Stimulated activated CD8-positive, alpha-beta memory T cell treated with anti-CD3 and anti-CD28 coated beads, Interleukin-2, amount 100 ng/mL, for 1 hour (primary cell): ENCODE data around the gene GCNT2.
"Not testable (repeated sequence)": the region's sequence is repeated elsewhere in the genome, so short reads cannot be mapped to it uniquely, and the experiment has no call there.

Experiments
- DNase-seq, 2 donors: peaks; one replicate each; pipeline ENCODE4 v3.0.0-alpha.2; 2020; ENCODE audit warnings: low read depth in 2 of 2

GCNT2 gene

DNA sequence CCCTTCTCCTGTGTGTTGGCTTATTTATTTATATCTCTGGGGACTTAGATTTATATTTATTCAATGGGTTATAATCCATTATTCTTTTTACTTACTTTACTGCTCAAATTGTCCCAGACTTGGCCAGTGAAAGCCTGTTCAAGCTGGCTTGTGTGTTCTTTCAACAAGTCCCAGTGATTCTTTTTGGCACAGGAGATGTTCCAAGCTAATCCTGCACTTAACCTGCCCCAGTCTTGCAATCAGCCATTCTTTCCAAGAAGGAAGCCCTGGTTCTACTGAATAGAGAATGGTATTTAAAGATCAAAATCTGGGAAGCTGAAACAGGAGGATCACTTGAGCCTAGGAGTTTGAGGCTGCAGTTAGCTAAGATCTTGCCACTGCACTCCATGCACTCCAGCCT lies 26.7 kb downstream of the GCNT2 start:
- no peak for DNase-seq

DNA sequence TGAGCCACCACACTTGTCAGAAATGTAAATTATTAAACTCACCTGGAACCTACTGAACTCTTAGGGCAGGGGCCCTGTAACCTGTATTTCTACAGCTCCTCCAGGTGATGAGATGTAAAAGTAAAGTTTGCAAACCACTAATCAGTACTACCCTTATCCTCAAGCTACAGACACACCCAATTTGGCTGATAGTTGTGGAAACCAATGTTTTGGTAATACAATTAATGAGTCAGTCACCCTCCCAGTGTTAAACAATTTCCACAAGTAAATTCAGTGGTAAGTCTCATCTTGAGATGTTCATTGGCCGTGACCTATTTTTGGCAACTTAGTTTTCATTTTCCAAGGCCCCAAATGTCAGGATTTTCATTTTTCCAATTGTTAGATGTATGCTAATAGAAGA lies 29.6 kb downstream of the GCNT2 start:
- no peak for DNase-seq

DNA sequence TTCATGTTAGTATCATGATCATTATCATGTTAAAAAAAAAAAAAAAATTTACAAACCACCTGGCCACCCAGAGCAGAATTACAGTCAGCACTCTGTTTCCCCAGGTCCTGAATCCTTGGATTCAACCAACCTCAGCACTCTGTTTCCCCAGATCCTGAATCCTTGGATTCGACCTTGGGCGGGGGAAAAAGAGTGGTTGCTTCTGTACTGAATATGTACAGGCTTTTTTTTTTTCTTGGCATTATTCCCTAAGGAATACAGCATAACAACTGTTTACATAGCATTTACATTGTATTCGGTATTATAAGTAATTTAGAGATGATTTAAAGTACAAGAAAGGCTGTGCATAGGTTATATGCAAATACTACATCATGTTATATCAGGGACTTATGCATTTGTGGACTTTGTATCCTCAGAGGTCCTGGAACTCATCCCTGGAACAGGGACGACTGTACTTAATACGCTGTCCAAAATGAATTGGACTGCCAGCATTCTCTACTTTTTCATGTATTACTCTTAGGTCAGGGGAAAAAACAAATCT lies 31.2 kb downstream of the GCNT2 start:
- DNase-seq, result no peak

DNA sequence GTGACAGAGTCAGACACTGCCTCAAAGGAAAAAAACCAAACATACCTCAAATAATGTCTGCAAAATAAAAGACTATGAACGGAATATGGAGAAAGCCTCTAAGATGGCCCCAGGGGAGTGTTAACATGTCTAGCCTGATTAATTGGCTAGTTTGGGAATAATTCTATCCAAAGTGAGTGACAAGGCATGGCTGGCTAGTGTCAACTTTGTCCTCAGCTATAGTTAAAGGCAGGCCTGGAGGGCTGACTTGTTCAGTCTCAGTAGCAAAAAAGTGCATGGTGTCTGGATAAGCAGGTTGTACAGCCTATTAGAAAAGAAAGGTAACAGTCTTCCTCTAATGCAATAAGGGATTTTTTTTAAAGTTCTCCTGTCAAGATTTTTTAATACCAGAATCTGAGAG lies 32.7 kb downstream of the GCNT2 start:
- DNase-seq, result no peak

DNA sequence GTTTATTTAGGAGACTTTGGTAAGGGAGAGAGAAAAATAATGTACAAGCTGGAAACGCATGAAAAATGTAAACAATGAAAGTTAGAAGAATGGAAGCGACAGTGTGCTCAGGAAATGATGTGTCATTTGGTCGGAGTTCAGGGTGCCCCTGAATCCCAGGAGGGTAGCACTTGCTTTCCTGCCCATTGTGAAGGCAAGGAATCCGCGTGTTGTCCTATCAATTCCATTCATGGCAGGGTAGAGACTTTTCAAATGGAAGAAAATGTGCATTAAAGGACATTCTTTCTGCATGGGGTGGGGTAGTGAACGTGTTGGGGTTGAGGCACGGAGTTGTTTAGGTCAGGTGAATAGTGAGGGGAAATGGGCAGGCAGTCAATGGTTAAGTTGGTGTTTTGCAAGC lies 33.7 kb downstream of the GCNT2 start:
- DNase-seq, result no peak

DNA sequence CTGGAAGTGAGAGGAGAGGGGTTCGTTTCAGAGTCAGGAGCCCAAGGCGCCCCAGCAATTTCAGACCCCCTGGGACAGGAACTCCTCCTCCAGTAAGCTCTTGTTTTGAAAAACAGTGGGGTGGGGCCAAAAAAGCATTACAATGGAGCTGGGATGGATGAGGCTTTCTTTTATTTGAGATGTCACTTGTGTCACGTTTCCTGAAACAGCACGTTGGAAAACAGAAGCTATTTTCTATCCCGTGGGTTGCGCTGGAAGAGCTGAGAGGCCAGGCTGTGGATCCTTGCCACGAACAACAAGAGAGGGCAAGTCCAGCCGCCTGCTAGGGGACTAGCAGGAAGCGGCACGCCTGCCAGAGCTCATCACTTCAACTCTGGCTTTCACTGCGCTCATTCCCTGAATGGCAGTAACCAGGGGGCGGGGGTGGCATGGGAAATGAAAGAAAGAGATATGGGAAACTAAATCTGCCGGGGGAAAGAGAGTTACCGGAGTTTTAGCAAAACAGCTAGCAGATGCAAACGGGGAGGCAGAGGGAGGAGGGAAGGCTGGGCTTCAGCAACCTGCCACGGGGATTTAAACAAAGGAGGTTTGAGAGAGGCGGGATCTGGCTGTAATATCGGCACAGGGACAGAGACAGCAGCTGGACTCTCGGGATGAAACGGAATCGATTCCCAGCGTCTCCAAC lies 34.6 kb downstream of the GCNT2 start:
- DNase-seq, result no peak

DNA sequence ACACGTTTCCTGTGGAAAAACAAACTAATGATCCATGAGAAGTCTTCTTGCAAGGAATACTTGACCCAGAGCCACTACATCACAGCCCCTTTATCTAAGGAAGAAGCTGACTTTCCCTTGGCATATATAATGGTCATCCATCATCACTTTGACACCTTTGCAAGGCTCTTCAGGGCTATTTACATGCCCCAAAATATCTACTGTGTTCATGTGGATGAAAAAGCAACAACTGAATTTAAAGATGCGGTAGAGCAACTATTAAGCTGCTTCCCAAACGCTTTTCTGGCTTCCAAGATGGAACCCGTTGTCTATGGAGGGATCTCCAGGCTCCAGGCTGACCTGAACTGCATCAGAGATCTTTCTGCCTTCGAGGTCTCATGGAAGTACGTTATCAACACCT lies 35.4 kb downstream of the GCNT2 start:
- no peak for DNase-seq

DNA sequence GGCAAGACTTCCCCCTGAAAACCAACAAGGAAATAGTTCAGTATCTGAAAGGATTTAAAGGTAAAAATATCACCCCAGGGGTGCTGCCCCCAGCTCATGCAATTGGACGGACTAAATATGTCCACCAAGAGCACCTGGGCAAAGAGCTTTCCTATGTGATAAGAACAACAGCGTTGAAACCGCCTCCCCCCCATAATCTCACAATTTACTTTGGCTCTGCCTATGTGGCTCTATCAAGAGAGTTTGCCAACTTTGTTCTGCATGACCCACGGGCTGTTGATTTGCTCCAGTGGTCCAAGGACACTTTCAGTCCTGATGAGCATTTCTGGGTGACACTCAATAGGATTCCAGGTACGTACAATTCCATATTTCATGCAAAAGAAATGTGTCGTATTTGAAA lies 35.8 kb downstream of the GCNT2 start:
- no peak for DNase-seq

DNA sequence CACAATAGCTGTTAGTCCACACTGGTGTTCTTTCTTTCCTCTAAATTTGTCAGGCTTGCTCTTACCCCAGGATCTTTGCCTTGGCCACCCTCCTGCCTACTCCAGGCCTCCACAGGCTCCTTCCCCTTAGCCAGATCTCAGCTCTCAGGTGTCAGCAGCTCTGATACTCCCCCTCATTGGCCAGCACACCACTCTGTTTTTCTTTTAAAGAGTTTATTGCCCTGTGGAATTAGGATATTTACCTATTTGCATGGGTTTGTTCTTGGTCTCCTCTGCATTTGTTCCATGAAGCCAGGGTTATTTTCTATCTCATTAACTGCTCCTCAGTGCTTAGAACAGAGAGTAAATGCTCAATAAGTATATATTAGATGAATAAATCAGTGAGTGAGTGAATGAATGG lies 36.8 kb downstream of the GCNT2 start:
- DNase-seq, result no peak

DNA sequence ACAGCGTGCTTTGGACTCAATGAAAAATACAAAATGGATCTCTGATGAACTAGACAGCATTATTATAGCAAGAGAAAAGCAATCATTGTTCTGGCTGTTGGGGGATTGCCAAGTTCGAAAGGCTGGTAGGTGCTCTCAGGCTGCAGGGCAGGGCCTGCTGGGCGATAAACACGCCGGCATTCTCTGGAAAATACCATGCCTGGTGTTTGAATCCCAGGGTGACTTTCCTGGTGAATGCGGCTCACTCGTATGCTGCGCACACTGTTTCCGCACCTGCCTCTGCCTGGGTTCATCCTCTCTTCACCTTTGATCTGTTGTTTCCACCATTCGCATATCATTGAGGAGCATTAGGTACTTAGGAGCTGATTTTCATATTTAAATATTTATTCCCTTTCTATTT lies 37.4 kb downstream of the GCNT2 start:
- no peak for DNase-seq

DNA sequence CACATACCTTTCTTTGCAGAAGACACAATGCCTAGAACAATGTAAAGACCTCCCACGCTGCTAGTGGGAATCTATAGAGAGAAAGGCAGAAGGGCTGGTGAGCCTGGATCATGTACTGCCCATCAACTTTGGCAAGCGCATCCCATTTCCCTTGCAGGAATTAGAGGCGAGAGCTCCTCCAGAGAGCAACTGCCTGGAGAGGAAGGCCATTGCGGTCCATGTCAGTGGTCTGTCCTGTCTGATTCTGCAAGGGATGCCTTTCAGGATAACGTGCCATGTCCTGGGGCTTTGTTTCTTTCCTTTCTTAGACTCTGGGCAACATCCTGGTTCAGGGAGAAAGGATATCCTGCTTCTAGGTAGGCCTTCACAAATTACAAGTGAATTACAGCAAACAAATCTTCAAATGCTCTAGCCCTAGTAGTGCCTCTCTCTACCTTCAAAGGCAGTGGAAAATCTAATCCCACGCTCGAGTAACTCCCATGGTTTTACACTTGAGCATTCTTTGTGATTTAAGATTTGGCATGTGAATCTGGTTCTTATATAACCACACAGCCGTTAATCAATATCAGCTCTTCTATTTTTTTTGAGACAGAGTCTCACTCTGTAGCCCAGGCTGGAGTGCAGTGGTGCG lies 38.5 kb downstream of the GCNT2 start:
- DNase-seq, result no peak

DNA sequence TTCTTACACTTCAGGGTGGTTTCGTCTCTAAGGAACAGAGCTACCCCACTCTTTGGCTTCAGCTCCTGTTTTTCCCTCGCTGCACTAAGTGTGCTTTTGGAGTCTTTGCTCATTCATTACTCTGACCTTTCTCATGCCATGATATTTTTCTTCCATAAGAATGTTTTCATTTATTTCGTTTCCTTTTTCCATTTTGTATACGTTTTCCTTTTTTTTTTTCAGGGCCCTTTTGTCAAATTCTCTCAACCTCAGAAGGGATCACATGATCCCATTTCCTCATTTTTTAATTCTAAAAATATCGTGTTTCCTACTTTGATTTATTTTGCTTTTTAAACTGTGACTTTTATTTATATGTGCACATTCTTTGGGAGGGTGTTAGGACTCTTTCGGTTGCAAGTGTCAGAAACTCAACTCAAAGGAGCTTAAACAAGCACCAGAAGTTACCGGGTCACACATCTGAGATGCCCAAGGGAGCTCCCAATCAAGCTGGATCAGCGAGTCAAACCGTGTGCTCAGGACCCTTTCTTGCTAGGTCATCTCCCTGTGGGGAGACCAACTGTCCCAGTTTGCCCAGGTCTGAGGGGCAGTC lies 40.6 kb downstream of the GCNT2 start:
- no peak for DNase-seq

DNA sequence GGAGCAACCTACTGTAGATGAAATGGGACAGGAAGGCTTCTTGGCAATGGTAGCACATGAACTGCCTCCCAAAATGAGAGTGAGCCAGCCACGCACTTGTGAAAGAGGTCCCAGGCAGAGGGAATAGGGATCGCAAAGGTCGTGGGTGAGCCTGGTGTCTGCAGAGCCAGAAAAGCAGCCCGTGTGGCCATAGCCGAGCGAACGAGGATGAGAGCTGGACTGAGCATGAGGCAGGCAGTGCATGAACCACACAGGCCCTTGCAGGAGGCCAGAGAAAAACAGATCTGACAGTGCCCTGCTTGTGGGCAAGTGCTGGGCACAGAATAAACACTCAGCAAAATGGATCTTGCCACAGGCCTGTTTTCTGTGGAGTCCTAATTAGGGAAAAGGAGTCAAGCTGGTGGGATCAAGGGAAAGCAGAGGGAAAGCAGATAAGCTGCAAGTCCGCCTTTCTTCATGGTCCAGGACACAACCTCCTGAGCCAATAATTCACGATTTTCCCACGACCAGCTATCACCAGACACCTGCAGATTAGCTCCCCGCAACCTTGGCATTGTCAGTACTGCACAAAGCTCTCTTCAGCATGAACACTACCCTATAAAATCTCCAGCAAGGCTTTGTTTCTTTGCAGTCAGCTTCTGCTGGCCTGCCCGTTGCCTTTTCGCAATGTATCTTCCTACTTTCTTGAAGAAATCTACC lies 44.0 kb downstream of the GCNT2 start:
- no peak for DNase-seq

DNA sequence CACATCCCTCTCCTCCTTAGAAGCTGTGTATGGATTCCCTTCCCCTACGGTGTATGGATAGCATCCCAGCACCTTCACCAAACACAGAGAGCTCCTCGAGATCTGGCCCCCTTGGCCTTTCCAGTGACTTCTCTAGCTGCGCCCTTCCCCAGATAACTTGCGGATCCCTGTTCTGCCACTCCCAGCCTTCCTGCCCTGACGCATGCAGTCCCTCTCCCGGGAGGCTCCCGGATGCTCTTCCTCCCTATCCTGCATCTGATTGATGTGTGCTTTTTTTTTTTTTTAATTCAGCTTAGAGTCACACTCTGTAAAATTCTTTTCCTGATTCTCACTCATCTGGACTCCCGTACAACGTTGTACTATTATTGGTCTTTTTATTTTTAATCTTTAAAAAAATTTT lies 44.8 kb downstream of the GCNT2 start:
- DNase-seq, result no peak

DNA sequence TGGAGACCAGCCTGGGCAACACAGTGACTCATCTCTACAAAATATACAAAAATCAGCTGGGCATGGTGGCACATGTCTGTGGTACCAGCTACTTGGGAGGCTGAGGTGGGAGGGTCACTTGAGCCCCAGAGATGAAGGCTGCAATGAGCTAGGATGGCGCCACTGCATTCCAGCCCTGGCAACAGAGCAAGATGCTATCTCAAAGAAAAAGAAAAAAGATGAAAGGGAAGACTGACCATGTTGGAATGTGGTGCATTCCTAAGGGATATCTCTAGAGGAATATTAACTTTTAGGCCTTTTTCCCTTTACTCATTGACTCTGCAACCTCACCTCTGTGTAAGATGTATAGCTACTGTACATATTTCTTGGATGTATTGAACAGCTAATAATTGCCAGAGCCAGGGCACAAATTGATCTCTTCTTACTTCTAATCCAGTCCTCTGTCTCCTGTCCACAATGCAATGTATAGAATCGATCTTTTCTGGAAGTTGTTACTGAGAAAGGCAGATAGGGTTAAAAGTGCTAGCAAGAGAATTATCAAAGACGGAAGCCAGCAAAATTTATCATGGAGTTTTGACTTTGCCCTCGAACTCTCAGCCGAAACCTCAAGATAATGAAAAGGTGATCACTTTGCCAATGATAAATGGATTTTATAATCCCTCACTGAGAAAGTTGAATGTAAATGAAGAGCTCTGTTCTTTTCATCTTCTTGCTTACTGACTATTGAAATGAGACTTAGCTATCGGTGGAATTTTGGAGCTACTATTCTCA lies 46.3 kb downstream of the GCNT2 start:
- no peak for DNase-seq

DNA sequence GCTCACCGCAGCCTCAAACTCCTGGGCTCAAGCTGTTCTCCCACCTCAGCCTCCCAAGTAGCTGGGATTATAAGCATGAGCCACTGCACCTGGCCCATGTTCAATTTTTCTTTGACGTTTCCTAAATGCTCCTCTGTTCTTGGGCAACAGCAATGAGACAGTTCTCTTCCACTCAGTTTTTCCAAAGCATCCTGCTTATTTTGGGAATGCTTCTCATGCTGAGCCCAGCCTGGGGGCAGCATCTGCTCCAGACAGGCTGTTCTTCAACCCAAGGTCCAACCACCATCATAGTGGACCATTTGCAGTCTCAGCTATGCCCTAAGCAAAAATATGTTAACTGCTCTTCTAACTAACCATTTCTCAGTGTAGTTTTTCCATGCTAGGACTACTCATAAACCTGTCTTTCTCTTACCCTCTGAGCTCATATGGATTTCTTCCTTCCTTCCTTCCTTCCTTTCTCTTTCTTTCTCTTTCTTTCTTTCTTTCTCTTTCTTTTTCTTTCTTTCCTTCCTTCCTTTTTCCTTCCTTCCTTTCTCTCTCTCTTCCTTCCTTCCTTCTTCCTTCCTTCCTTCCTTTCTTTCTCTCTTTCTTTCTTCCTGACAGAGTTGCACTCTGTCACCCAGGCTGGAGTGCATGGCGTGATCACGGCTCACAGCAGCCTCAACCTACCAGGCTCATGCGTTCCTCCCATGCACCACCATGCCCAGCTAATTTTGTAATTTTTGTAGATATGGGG lies 48.4 kb downstream of the GCNT2 start:
- DNase-seq, result no peak

DNA sequence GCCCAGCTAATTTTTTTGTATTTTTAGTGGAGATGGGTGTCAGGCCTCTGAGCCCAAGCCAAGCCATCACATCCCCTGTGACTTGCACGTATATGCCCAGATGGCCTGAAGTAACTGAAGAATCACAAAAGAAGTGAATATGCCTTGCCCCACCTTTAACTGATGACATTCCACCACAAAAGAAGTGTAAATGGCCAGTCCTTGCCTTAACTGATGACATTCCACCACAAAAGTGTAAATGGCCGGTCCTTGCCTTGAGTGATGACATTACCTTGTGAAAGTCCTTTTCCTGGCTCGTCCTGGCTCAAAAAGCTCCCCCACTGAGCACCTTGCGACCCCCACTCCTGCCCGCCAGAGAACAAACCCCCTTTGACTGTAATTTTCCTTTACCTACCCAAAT lies 54.4 kb downstream of the GCNT2 start:
- not testable (repeated sequence) for DNase-seq

DNA sequence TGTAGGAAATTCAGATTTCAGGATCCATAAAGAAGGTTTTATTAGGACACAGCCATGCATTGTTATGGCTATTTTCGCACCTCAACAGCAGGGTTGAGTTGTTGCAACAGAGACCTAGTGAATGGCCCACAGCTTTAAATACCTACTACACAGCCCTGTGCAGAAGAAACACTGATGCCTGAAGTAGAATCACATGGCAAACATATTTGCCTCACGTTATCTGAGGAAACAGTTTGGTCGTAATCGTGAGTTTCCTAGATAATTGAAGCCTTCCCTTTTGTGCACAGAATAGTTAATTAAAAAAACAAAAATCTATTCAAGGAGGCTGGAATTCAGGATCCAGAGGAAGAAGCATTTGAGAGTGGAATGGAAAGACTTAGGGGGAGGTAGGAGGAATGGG lies 55.1 kb downstream of the GCNT2 start:
- no peak for DNase-seq

DNA sequence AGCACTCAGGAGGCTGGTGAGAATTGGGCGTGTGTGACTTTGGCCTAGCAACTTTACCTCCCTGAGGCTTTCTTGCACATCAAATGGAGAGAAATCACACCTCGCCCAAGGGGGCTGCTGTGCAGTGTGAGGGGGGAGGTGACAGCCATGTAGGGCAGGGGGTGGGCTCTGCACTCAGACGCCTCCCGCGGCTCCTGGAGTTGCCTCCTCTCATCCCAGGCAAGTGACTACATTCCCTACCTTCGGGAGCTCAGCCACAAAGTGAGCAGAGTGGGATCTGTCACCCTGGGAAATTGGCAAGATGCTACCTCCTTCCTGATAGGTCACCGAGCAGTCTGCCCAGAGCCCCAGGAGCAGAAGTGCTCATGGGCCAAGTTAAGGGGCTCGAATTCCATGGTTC lies 56.0 kb downstream of the GCNT2 start:
- no peak for DNase-seq

DNA sequence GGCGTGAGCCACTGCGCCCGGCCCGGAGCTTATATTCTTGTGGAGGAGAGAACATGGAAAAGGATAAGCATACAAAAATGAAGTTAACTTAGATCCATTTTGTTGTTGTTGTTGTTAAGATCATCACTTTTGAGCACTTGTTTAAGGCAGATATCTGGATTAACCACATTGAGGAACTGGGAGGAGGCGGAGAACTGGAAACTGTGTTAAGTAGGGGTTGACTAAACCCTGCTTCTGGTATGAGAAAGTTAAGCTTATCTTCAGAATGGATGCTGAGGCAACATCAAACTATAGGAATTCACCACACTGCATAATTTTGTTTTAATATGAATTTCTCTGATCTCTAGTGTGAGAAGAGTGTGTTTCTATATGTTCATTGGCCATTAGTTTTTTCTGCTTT lies 57.6 kb downstream of the GCNT2 start:
- DNase-seq, result no peak

DNA sequence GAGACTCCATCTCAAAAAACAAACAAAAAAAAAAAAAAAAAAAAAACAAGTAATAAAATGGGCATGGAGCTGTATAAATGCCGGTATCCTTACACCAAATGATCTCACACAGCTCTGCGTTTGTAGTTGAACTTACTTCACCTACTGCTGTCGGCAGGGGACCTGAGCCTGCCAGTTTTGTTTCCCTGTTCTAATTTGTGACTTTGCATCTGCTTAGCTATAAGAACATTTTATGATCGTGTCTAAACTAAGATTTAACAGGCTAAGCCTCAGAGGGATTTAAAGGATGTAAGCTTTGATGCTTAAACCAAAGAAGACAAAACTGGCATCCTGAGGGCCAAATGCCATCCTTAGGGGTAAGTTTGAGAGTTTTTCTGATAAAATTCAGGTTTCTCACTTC lies 58.7 kb downstream of the GCNT2 start:
- no peak for DNase-seq
